Subcutaneous adipose tissue (tissue), 4 donors: ENCODE data around the gene P4HTM. TPM values are rescaled to one million over a fixed set of nuclear protein-coding genes. Genes with fewer than 3 reads are reported as not detected.

ENCODE experiments used
- total RNA-seq, 4 donors: library from RNA; depleted of rRNA; stranded (reverse); fragments of >200 nt; gene quantifications; one replicate each; pipeline ENCODE4 v1.1.0, GENCODE V29; 2016
- TF ChIP-seq, protein P1 (sequence below): fragments of 450-650 bp; IDR thresholded peaks from one replicate; pipeline ENCODE4 v1.5.1; 2016; ENCODE audit warnings: low read depth, mild to moderate bottlenecking, control low read depth, antibody characterized with exemption, moderate library complexity

P4HTM gene
- total RNA-seq, 4 donors from 2014 or later = 15.3 to 30.6 (median 26.0) TPM

DNA sequence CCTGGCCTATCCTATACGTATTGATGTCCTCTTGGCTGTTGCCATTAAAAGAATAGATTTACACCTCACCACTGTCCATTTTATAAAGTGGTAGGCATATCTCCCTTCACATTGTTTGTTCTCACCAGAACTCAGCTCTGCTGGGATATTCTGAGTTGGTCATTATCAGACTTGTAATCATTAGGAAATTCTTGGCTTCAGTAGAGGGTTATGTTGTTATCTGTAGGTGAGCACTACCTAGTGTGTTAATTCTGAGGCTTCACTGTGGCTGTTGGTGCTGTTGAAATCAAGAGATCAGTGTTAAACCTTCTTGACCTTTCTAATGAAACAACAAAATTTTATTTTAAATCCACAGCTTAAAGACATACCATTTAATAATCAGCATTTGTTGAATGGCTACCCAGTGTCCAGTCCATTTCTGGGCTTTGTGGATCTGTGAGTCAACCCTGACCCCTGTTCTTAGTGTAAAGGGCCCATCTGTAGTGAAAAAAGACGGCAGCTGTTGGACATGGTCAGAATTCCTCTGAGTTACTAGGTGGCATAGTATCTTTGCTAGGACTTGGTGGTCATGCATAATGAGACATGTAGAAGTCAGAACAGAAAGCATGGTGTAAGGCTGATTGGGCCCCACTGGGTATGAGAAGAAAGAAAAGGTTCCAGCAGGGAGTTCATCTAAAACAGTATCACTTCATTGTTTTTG, 32.9 kb upstream of the P4HTM start:
- TF ChIP-seq, protein P1, sequence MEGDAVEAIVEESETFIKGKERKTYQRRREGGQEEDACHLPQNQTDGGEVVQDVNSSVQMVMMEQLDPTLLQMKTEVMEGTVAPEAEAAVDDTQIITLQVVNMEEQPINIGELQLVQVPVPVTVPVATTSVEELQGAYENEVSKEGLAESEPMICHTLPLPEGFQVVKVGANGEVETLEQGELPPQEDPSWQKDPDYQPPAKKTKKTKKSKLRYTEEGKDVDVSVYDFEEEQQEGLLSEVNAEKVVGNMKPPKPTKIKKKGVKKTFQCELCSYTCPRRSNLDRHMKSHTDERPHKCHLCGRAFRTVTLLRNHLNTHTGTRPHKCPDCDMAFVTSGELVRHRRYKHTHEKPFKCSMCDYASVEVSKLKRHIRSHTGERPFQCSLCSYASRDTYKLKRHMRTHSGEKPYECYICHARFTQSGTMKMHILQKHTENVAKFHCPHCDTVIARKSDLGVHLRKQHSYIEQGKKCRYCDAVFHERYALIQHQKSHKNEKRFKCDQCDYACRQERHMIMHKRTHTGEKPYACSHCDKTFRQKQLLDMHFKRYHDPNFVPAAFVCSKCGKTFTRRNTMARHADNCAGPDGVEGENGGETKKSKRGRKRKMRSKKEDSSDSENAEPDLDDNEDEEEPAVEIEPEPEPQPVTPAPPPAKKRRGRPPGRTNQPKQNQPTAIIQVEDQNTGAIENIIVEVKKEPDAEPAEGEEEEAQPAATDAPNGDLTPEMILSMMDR = no peak

DNA sequence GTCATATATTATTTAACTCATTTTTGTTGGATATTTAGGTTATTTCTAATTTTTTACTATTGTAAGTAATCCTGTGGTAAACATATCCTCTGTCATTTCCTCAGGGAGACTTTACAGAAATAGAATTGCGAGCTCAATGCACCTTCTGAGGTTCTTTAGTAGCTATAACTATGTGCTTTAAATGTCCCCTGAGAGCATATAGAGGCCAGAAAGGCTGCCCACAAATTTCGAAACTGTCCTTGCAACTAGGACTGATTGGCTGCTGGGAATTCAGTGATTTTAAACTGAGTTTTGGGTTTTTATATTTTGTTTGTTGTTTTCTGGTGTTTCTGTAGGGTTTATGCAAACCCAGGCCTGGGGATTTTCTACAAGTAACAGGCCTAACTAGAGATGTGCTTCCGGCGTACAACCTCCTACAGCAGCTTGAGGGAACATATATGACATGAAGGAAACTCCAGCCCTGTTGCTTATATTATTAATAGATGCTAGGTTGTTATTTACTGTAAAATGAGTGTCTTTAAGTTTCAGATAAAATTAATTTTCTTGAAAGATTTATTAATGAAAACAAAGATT, 29.1 kb upstream of the P4HTM start:
- TF ChIP-seq, protein P1 = no peak

DNA sequence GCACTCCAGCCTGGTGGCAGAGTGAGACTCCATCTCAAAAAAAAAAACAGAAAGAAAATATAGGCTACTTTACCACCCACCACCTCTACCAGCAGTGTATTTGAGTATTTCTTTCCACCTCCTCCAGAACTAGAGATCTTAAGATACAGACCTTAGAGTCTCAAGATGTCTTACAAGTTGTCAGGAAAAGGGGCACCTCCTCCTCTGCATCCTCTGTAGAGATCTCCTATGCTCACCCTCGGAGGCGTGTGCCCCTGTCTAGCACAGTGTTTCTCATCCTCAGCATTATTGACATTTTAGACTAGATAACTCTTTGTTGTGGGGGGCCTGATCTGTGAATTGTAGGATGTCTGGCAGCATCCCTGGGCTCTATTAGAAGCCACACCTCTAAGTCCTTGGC, 27.7 kb upstream of the P4HTM start:
- TF ChIP-seq, protein P1 = no peak

DNA sequence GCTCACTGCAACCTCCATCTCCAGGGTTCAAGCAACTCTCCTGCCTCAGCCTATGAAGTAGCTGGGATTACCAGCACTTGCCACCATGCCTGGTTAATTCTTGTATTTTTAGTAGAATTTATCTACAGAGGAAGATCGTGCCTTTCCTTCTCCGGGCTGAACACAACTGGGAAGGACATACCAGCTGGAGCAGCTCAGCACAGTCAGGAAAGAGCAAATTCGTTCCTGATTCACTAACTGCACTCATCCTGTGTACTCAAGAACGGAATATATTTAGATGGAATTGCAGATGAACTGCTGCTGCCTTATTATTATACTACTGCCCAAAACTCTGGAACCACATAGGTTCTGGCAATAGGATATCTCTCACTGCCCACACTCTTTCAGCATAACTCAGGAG, 27.1 kb upstream of the P4HTM start:
- TF ChIP-seq, protein P1 = no peak

DNA sequence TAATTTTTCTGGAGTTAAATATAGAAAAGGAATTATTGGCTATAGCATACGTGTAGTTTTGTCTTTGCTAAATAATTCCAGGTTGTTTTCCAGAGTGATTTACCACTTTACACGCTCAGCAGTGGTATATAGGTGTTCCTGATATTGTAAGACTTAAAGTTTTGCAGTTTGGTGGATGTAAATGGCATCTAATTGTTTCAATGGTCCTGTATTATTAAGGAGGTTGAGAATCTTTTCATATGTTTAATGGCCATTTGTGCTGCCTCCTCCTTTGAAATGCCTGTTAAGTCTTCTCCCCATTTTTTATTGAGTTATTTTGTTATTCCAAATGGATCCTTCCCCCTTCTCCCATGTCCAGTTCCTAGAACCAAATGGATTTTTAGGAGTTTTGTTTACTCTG, 26.4 kb upstream of the P4HTM start:
- TF ChIP-seq, protein P1 = no peak

DNA sequence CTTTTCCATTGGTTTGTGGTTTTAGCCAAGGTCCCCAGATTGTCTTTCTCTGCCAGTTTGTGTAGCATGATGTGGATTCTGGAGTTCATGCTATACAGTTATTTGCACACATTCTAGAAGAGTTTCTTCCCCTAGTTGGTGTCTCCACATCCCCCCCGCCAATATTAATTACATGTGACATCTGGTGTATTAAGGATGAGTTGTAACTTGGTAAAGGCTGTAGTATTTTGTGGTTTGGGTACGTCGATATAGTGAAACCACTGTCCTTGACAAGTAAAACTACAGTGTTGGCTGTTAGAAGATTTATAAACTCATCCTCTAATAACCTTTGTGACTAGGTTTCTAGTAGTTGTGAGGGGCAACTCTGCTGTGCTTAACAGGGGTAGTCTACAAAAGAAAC, 23.7 kb upstream of the P4HTM start:
- TF ChIP-seq, protein P1 = no peak

DNA sequence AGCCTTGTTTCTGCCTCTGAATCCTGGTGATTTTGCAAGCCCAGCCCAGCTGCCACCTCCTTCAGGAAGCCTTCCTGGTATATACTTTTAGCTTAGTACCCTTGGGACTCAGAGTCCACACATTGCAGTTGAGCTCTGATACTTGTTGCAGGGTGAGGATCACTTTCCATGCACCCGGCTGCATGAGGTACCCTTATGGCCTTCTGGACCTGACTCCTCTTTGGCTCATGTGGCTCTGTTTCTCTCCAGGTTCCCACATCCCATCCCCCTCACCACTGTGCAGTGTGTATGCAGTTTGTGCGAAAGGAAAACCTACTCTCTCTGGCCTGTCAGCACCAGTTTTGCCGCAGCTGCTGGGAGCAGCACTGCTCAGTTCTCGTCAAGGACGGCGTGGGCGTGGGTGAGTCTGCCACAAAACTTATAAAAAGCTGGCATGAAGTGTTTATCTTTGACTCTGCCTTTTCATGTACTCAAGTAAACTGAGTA, 23.1 kb upstream of the P4HTM start:
- TF ChIP-seq, protein P1 = no peak
